NOMO-1 treated with dmso at 0.1 percent for 144 hours (cell line): ENCODE data around the gene ITGBL1.

Experiments used
- DNase-seq: peaks from one replicate; lab custom pipeline; 2025; ENCODE audit not compliant: unreplicated experiment; lab: John Stamatoyannopoulos, UW

Gene ITGBL1

DNA sequence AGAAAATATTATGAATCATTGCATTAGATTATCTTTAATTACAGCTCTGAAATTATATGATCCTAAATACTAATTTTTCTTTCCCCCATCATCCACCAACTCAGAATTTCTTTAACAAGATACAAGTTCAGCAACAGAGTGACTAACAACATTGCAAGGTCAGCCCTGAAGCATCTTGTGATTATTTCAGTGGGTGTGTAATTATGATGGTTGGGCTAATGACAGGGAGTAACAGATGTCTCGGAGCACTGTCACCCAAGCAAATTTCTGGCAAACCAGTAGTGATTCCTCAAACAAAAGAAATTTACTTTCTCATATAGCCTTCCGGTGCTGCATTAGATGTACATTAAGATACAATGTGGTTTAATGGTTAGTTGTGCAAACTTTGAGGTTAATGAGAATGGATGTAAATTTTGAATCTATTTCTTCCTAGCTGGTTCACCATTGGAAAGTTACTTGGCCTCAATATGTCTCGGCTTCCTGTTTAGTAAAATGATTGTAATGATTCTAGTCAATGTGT lies 238.9 kb downstream of the ITGBL1 start:
- no peak for DNase-seq

DNA sequence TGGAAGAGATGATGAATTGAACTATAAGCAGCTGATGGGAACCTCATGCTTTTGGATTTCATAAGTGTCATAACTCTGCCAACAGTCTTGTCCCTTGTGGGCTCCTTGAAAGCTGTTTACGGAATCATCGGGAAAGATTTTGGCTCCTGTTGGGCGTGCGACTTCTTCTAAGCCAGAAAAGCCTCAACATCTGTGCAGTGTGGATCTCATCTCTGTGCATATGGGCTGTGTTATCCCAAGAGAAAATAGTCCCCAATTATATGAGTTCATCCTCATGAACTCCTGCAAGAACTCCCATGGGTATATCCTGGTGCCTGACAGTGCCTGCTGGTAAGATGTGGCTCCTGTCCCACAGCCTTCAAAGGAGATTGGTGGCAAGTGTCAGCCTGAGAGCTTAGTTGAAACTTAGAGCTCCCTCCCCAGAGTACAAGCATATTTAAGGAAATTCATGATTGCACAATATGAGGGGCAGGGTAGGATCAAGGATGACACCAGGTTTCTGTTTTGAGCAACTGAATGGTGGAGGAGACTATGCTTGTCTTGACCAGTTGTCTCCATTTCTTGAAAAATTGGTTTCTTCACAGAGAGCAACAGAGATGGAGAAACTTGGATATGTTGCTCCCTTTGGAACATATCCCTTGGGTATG lies 243.5 kb downstream of the ITGBL1 start:
- DNase-seq: no peak

DNA sequence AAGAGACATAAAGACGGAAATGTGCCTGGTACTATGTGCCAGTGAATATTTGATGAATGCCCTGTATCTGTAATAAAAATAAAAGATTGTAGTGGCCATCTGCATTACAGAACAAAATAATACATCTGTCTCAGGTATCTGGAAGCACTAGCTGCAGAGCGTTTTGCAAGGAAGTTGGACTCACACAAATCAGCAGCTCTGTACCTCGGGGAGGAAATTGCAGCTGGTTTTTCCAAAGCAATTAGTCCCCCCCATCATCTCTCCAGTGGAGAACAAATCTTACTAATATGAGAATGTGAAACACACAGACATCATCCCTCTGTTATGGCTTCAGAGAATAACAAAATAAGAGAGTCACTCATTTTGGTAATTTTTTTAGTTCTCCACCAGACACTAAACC lies 245.3 kb downstream of the ITGBL1 start:
- no peak for DNase-seq

- no peak for DNase-seq
These were observed 245.9 kb downstream of the ITGBL1 start for GRCh38 chr13:101698400-101698799.

DNA sequence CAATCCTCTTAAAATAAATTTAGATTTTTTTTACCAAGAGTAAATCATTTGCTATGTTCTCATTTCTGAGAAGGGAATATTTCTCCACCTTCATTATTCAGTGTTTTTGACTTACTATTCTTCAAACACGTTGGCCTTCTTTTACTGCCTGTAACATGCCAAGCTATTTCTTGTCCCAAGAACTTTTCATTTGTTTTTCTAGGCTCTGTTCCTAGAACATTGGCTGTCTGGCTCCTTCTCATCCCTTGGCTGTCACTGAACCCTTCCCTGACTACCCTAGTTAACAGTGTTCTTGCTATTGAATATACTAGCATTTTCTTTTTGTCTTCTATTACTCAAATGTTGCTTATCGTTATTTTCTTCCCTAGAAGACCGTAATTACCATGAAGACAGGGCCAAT lies 248.1 kb downstream of the ITGBL1 start:
- no peak for DNase-seq

GRCh38 chr13:101703081-101703480 lies 250.6 kb downstream of the ITGBL1 start:
- DNase-seq: no peak

DNA sequence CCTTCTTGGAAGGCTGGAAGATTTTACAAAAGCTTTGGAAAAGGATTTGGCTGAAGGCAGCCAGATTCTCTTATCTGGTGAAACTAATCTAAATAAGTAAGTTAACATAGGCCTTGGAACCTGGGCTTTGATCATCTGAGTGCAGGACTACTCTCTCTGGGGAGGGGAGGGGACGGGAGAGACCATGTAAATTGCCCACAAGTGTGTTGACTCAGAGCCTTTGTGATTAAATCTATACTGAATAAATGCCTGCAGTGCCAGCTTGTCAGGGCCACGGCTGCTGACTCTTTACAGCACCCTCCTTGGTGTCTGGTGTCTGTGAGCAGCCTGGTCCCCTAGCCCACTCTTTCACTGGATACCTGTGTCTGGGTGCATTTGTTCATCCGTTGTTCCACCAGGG lies 251.4 kb downstream of the ITGBL1 start:
- no peak for DNase-seq

GRCh38 chr13:101706651-101707050 lies 254.2 kb downstream of the ITGBL1 start:
- no peak for DNase-seq

- no peak for DNase-seq
These were observed 255.2 kb downstream of the ITGBL1 start for GRCh38 chr13:101707659-101708058.

DNA sequence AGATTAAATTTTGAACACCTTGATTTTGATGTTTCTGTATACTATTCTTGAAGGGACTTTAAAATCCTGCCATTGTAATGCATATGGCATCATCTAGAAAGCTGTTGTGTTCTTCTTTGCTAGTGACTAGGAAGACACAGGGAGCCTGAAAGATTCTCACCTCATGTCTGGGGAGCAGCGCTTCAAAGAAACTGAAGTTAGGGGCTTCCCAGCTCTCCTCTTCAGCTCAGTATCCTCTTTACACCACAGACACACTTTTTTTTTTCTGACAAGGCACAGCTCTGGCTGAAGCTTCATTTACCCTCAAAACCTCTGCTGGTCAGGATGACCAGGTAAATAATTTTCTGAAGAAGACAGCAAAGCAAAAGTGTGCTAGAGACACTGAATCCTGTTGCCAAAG lies 255.6 kb downstream of the ITGBL1 start:
- no peak for DNase-seq

DNA sequence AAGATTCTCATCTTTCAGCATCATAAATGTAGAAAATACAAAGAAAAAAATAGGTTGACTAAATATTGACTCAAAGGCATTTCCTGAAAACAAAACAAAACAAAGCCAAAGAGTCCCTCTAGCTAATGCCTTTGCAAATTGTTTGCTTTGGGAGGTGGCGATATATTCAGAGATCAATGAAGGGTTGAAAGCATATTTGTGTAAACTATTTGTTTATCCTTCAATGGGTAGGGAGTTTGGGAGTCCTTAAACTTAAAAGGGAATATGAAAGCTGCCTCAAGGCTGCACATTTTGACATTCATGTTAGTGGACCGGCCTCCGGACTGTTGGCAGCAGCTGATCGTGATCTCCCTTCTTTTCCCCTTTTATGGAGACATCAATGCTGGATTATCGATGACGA lies 257.5 kb downstream of the ITGBL1 start:
- no peak for DNase-seq

- DNase-seq: no peak
These were observed 259.0 kb downstream of the ITGBL1 start for GRCh38 chr13:101711307-101712025.

DNA sequence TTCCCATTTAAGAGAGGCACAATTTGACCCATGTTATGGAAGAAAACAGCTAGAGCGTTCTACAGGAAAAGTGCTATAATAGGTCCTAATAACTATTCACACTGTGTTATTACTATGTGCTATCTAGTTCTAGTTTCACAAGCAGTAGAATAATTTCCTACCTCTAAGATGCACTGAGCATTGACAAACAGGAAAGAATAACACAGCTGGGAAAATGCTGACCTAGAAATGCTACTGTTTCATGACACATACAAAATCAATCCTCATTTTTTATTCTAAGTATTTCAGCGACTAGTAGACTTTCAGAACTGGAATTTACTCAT lies 259.5 kb downstream of the ITGBL1 start:
- no peak for DNase-seq

DNA sequence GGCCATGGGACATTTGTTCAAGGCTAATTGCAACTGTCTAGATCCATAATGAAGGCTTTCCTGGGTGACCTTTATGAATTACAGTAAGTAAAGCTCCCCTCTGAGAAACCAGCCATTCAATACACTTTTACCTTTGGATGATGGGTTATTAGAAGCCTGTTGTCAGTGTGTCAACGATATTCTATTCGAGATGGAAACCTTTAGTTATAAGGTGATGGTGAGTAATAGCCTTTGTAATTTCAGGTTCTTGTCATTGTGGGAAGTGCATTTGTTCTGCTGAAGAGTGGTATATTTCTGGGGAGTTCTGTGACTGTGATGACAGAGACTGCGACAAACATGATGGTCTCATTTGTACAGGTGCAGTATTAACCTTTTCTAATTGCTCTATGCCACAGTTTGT lies 261.7 kb downstream of the ITGBL1 start:
- no peak for DNase-seq

DNA sequence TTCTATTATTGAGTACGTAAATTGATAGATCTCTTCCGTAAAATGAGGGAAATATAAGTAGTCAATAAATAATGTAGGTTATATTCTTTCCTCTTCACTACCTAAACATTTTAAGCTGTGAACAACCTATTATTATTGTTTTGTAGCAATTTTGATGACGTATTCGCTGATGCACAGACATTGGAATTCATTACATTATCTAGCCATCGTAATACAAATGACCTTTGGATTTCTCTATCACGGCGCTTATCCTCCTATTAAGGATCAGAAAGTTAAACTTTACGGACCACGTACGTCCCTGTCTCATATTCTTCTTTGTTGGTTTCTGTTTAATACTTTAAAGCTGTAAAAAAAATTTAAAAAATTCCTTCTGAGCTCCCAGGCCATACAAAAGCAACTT lies 264.9 kb downstream of the ITGBL1 start:
- no peak for DNase-seq

DNA sequence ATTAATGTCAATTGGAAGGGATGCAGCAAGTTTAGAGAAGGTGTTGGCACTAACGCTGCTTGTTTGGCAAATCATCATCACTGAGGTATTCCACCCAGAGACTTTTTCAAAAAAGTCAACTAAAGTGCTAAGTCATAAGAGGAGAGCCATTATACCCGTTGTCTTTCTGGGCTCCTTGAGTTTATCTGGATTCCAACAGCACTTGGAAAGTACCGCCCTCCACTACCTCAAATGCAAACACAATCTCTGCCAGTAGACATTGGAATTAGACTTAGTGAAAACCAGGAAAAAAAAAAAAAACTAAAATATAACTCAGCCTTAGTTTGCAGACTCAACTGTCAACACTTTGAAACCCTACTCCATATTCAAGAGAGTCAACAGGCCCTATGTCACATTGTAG lies 266.0 kb downstream of the ITGBL1 start:
- DNase-seq: no peak

- no peak for DNase-seq
These were observed 274.2 kb downstream of the ITGBL1 start for GRCh38 chr13:101726681-101727080.

GRCh38 chr13:101727118-101727517 lies 274.6 kb downstream of the ITGBL1 start:
- no peak for DNase-seq

DNA sequence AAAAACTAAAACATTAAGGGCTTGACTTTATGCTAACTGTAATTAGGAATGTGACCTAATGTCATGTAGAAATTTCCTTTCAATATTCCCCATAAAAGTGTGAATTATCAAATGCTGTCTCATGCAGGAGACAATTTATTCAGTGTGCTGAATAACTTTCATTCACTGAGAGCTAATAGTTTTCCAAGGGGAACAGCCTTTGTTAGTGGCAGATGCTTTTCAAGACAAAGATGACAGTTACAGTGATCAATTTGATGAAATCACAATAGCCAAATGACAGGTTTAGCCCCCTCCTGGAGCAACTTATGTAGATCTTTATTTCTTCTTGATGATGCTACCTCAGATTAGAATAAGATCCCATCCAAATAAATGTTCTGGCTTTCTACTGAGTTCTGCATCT lies 275.5 kb downstream of the ITGBL1 start:
- DNase-seq: no peak

DNA sequence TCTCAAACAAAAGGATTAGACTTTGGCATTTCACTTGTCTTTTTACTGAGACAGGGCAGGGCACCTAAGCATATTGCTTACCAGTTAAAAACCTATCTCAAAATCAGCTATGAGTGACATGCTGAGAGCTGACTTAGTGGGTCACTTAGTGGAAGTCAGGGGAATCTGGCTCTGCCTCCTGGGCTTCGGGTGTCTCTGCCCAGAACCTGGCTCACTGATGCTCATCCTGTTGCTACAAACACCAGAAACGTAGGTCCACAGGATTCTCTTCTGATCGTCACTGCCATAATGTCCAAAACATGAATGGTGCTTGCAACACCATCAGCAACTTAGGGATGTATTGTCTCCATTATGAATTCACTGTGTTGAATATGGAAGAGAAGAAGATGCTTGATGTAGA lies 276.1 kb downstream of the ITGBL1 start:
- DNase-seq: no peak

DNA sequence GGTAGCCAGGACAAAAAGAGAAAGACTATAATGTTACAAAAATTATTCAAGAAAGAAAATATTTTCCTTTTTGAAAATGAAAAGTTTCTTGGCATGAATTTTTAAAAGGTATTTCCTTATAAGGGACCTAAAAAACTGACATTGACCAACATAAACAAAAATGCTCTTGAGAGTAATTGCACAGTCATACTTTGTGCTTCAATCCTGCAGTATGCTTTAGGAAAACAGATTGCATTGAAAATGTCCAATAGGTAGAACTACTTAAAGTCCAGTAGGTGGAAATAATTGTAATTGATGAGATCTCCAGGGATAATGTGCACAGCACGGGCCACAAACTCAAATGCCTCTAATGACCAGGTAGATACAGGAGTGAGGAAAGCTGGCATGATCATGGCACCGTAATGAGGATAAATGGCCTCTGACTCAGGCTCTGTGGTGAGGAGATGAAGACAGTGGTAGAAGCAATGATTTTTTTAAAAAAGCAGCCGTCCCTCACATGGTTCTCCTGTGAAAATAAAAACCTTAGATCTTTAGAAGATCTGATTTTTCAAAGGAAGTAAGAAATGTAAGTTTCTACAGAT lies 278.0 kb downstream of the ITGBL1 start:
- DNase-seq: no peak

GRCh38 chr13:101736566-101736965 lies 284.1 kb downstream of the ITGBL1 start:
- DNase-seq: no peak

GRCh38 chr13:101738336-101738735 lies 285.9 kb downstream of the ITGBL1 start:
- no peak for DNase-seq
